SU-DHL-6 (cell line): ENCODE measurements around the gene GPI.

Source experiments
- EZH2phosphoT487 ChIP-seq: fragments of 200-600 bp; sonication (generic), shearing (Covaris generic); conservative IDR thresholded peaks from 2 replicates; pipeline ENCODE4 v1.6.1; 2018; ENCODE audit warnings: mild to moderate bottlenecking, antibody characterized with exemption, low read length, moderate library complexity, mixed read lengths
- TF ChIP-seq, protein P1 (sequence below): fragments of 200-600 bp; sonication (generic); IDR thresholded peaks from one replicate; pipeline ENCODE4 v1.5.1; 2017; ENCODE audit warnings: antibody characterized with exemption, mild to moderate bottlenecking, low read length, moderate library complexity; ENCODE audit not compliant: insufficient read depth, poor library complexity, severe bottlenecking

DNA sequence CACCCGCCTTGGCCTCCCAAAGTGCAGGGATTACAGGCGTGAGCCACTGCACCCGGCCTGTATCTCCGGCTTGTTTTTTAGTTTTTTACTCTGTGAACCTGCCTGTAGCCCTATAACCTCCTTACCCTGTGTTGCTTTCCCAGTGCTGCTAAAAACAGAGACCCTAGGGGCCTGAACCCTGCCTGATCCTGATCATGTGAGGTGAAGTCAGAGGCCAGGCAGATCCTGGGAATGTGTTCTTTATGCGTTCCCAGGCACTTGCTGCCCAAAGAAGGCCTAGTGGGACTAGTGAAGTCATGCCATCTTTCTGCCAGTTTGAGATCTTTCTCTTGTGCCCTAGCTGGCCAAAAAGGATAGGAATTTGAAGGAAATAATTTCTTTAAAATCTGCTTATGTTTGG is 67.8 kb downstream of the GPI start:
- TF ChIP-seq, protein P1, sequence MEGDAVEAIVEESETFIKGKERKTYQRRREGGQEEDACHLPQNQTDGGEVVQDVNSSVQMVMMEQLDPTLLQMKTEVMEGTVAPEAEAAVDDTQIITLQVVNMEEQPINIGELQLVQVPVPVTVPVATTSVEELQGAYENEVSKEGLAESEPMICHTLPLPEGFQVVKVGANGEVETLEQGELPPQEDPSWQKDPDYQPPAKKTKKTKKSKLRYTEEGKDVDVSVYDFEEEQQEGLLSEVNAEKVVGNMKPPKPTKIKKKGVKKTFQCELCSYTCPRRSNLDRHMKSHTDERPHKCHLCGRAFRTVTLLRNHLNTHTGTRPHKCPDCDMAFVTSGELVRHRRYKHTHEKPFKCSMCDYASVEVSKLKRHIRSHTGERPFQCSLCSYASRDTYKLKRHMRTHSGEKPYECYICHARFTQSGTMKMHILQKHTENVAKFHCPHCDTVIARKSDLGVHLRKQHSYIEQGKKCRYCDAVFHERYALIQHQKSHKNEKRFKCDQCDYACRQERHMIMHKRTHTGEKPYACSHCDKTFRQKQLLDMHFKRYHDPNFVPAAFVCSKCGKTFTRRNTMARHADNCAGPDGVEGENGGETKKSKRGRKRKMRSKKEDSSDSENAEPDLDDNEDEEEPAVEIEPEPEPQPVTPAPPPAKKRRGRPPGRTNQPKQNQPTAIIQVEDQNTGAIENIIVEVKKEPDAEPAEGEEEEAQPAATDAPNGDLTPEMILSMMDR, result no peak
- no peak for TF ChIP-seq EZH2phosphoT487
